Measurements from ENCODE around the gene VPS37B.

Gene VPS37B

DNA sequence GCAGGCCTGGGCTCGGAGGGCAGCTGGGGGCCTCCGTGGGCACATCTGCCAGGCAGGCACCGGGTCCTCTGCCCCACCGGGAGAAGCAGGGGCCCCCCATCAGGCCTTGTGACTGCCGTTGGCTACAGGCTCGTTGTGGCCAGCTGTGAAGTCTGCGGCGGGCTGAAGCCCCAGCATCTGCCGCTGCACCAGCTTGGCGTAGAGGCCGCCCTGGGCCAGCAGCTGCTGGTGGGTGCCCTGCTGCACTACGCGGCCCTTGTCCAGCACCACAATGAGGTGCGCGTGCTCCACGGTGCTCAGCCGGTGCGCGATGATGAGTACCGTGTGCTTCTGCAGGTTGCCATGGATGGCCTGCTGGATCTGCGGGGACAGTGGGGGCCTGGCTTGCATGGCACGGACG, 33.9 kb upstream of the VPS37B start:
- no peak for ATAC-seq
- TF ChIP-seq, protein P1, sequence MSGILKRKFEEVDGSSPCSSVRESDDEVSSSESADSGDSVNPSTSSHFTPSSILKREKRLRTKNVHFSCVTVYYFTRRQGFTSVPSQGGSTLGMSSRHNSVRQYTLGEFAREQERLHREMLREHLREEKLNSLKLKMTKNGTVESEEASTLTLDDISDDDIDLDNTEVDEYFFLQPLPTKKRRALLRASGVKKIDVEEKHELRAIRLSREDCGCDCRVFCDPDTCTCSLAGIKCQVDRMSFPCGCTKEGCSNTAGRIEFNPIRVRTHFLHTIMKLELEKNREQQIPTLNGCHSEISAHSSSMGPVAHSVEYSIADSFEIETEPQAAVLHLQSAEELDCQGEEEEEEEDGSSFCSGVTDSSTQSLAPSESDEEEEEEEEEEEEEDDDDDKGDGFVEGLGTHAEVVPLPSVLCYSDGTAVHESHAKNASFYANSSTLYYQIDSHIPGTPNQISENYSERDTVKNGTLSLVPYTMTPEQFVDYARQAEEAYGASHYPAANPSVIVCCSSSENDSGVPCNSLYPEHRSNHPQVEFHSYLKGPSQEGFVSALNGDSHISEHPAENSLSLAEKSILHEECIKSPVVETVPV (CRISPR knock-in tag; IDR thresholded peaks at IDR 0.05) = no peak
- no peak for TF ChIP-seq OSR1 (CRISPR knock-in tag; IDR thresholded peaks at IDR 0.05)
- TF ChIP-seq, protein P2, sequence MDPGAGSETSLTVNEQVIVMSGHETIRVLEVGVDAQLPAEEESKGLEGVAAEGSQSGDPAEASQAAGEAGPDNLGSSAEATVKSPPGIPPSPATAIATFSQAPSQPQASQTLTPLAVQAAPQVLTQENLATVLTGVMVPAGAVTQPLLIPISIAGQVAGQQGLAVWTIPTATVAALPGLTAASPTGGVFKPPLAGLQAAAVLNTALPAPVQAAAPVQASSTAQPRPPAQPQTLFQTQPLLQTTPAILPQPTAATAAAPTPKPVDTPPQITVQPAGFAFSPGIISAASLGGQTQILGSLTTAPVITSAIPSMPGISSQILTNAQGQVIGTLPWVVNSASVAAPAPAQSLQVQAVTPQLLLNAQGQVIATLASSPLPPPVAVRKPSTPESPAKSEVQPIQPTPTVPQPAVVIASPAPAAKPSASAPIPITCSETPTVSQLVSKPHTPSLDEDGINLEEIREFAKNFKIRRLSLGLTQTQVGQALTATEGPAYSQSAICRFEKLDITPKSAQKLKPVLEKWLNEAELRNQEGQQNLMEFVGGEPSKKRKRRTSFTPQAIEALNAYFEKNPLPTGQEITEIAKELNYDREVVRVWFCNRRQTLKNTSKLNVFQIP (CRISPR knock-in tag; IDR thresholded peaks at IDR 0.05; ENCODE audit: borderline replicate concordance, low read depth) = no peak

DNA sequence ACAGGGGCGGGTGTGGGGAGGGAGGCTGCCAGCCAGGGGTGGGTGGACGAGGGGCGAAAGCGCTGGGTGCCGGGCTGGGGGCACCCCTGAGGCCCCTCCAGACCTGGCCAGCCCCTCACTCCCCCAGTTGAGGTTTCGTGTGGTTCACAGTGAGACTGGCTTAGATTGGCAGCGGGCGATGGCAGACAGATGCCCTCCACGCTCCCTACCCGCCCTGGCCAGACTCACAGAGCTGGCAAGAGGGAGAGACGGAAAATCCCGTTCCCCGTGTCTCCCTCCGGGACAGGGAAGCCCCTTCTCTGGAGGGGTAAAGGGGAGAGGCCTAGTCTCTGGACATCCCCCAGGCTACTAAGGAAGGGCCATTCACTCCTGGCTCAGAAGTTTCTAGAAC, 33.2 kb upstream of the VPS37B start:
- ATAC-seq = no peak
- no peak for TF ChIP-seq CSDC2 (CRISPR knock-in tag; IDR thresholded peaks at IDR 0.05)
- no peak for TF ChIP-seq PPARA (CRISPR knock-in tag; IDR thresholded peaks at IDR 0.05; ENCODE audit: borderline replicate concordance)
- TF ChIP-seq, protein P1 (CRISPR knock-in tag; IDR thresholded peaks at IDR 0.05) = no peak
- TF ChIP-seq GLIS3 (CRISPR knock-in tag; IDR thresholded peaks at IDR 0.05) = no peak
- TF ChIP-seq, protein P3, sequence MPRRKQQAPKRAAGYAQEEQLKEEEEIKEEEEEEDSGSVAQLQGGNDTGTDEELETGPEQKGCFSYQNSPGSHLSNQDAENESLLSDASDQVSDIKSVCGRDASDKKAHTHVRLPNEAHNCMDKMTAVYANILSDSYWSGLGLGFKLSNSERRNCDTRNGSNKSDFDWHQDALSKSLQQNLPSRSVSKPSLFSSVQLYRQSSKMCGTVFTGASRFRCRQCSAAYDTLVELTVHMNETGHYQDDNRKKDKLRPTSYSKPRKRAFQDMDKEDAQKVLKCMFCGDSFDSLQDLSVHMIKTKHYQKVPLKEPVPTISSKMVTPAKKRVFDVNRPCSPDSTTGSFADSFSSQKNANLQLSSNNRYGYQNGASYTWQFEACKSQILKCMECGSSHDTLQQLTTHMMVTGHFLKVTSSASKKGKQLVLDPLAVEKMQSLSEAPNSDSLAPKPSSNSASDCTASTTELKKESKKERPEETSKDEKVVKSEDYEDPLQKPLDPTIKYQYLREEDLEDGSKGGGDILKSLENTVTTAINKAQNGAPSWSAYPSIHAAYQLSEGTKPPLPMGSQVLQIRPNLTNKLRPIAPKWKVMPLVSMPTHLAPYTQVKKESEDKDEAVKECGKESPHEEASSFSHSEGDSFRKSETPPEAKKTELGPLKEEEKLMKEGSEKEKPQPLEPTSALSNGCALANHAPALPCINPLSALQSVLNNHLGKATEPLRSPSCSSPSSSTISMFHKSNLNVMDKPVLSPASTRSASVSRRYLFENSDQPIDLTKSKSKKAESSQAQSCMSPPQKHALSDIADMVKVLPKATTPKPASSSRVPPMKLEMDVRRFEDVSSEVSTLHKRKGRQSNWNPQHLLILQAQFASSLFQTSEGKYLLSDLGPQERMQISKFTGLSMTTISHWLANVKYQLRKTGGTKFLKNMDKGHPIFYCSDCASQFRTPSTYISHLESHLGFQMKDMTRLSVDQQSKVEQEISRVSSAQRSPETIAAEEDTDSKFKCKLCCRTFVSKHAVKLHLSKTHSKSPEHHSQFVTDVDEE (CRISPR knock-in tag; IDR thresholded peaks at IDR 0.05) = no peak
- no peak for TF ChIP-seq ZNF70 (CRISPR knock-in tag; IDR thresholded peaks at IDR 0.05)
- TF ChIP-seq OSR1 (CRISPR knock-in tag; IDR thresholded peaks at IDR 0.05) = no peak
- TF ChIP-seq ARNTL (CRISPR knock-in tag; IDR thresholded peaks at IDR 0.05; ENCODE audit: borderline replicate concordance, low read depth) = no peak
- no peak for TF ChIP-seq RARB (CRISPR knock-in tag; IDR thresholded peaks at IDR 0.05)
- no peak for TF ChIP-seq ZC3H10 (CRISPR knock-in tag; IDR thresholded peaks at IDR 0.05)
- TF ChIP-seq, protein P2 (CRISPR knock-in tag; IDR thresholded peaks at IDR 0.05; ENCODE audit: borderline replicate concordance, low read depth) = no peak

GRCh38 chr12:122928404-122929147, 32.7 kb upstream of the VPS37B start:
- no peak for ATAC-seq
- no peak for TF ChIP-seq GLIS3 (CRISPR knock-in tag; IDR thresholded peaks at IDR 0.05)
- TF ChIP-seq, protein P1 (CRISPR knock-in tag; IDR thresholded peaks at IDR 0.05) = no peak
- no peak for TF ChIP-seq OSR1 (CRISPR knock-in tag; IDR thresholded peaks at IDR 0.05)
- TF ChIP-seq ZNF565 (CRISPR knock-in tag; conservative IDR thresholded peaks at IDR 0.05; ENCODE audit: low read depth) = no peak
- no peak for TF ChIP-seq CSDC2 (CRISPR knock-in tag; IDR thresholded peaks at IDR 0.05)
- no peak for TF ChIP-seq TOX (CRISPR knock-in tag; IDR thresholded peaks at IDR 0.05; ENCODE audit: borderline replicate concordance)
- TF ChIP-seq, protein P4, sequence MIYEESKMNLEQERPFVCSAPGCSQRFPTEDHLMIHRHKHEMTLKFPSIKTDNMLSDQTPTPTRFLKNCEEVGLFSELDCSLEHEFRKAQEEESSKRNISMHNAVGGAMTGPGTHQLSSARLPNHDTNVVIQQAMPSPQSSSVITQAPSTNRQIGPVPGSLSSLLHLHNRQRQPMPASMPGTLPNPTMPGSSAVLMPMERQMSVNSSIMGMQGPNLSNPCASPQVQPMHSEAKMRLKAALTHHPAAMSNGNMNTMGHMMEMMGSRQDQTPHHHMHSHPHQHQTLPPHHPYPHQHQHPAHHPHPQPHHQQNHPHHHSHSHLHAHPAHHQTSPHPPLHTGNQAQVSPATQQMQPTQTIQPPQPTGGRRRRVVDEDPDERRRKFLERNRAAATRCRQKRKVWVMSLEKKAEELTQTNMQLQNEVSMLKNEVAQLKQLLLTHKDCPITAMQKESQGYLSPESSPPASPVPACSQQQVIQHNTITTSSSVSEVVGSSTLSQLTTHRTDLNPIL (CRISPR knock-in tag; IDR thresholded peaks at IDR 0.05; ENCODE audit: low read depth) = no peak
- no peak for TF ChIP-seq RARB (CRISPR knock-in tag; IDR thresholded peaks at IDR 0.05)
- TF ChIP-seq, protein P2 (CRISPR knock-in tag; IDR thresholded peaks at IDR 0.05; ENCODE audit: borderline replicate concordance, low read depth) = no peak
- no peak for TF ChIP-seq ZFP3 (CRISPR knock-in tag; IDR thresholded peaks at IDR 0.05)
- TF ChIP-seq ESRRG (CRISPR knock-in tag; IDR thresholded peaks at IDR 0.05) = no peak
- no peak for TF ChIP-seq ZC3H10 (CRISPR knock-in tag; IDR thresholded peaks at IDR 0.05)
- TF ChIP-seq ZFP30 (CRISPR knock-in tag; IDR thresholded peaks at IDR 0.05) = no peak
- TF ChIP-seq TCF4 (CRISPR knock-in tag; IDR thresholded peaks at IDR 0.05; ENCODE audit: borderline replicate concordance) = no peak
- TF ChIP-seq, protein P5, sequence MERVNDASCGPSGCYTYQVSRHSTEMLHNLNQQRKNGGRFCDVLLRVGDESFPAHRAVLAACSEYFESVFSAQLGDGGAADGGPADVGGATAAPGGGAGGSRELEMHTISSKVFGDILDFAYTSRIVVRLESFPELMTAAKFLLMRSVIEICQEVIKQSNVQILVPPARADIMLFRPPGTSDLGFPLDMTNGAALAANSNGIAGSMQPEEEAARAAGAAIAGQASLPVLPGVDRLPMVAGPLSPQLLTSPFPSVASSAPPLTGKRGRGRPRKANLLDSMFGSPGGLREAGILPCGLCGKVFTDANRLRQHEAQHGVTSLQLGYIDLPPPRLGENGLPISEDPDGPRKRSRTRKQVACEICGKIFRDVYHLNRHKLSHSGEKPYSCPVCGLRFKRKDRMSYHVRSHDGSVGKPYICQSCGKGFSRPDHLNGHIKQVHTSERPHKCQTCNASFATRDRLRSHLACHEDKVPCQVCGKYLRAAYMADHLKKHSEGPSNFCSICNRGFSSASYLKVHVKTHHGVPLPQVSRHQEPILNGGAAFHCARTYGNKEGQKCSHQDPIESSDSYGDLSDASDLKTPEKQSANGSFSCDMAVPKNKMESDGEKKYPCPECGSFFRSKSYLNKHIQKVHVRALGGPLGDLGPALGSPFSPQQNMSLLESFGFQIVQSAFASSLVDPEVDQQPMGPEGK (CRISPR knock-in tag; IDR thresholded peaks at IDR 0.05; ENCODE audit: borderline replicate concordance) = no peak

All from SK-N-SH treated with all-trans-retinoic acid at 6 μM for 48 hours (cell line).